Mucosa of descending colon (tissue), 3 donors: ENCODE measurements around the gene GPR149. TPM values are rescaled to one million over a fixed set of nuclear protein-coding genes. Genes with fewer than 3 reads are reported as not detected.

Experiments used
- ATAC-seq: fragments of 200-7000 bp; cut with Tn5 transposase; one replicate; pipeline ENCODE4 v1.9.1; 2020; ENCODE audit warnings: mild to moderate bottlenecking, moderate library complexity
- DNase-seq, 3 donors: peaks; one replicate each; pipeline ENCODE4 v3.0.0-alpha.2; 2020
- H3K36me3 ChIP-seq: fragments of 200-600 bp; one replicate; pipeline ENCODE4 v1.8.0; 2021; ENCODE audit warnings: low read depth, mild to moderate bottlenecking
- H3K4me1 ChIP-seq: fragments of 200-600 bp; one replicate; pipeline ENCODE4 v1.8.0; 2021; ENCODE audit warnings: low read depth, mild to moderate bottlenecking
- H3K4me3 ChIP-seq: fragments of 200-600 bp; one replicate; pipeline ENCODE4 v1.8.0; 2021; ENCODE audit warnings: mild to moderate bottlenecking
- H3K9me3 ChIP-seq: fragments of 200-600 bp; one replicate; pipeline ENCODE4 v1.8.0; 2021; ENCODE audit warnings: mild to moderate bottlenecking
- intact Hi-C, 2 donors: fragments of 100-400 bp; cut with DNase I in 1 of 2; cut with micrococcal nuclease in 1 of 2; formaldehyde crosslinking; loops; one replicate each; pipeline versions ENCODE4 v1.11.0 to v1.11.1; 2022; cut with DNase I, micrococcal nuclease
- total RNA-seq, 3 donors: library from RNA; stranded (reverse); fragmentation: NEBNext Ultra II Directional in 2 of 3; extraction: Animal tissue kit (Norgen Biotek cat#: 25700) in 2 of 3; gene quantifications; one replicate each; pipeline versions ENCODE4 v1.2.1 to v1.2.4, GENCODE V29; 2021 to 2023
- TF ChIP-seq, protein P1 (sequence below): fragments of 200-600 bp; IDR thresholded peaks from one replicate; pipeline ENCODE4 v1.8.0; 2022; ENCODE audit warnings: antibody characterized with exemption, mild to moderate bottlenecking
- donor health status: DM: no; HTN: no; CAD: no; lungs with moderate emphysema.
- donor health status: DM: no; HTN: no; CAD: no.
- donor health status: DM: no; HTN: yes; CAD: no.

Gene GPR149
- total RNA-seq, 3 donors from 2014 or later: not detected

DNA sequence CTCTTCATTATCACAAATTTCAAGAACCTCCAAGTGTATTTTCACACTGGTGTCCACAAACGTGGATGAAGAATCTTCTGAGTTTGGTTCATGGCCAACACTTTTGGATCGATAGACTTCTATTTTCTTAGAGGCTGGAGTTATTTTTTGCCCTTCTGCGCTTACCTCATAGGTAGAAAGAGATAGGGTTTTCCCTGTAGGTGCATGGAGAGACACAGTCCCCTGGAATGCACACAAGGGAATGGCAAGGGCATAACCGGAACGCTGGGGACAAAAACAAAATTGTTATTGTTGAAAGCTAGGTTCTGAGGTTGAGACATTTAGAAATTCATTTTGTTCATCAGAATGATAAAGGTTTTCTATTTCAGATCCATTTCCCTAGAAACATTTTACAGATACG is 92.0 kb downstream of the GPR149 start:
- no peak for DNase-seq
- Histone ChIP-seq H3K9me3 (no peaks in the 10 kb centered on the region), H3K4me1 (no peaks in the 10 kb centered on the region), H3K4me3 (no peak overlapping the region), H3K36me3 (no peaks in the 10 kb centered on the region)
- intact Hi-C loops: no loop called here
- TF ChIP-seq, protein P1, sequence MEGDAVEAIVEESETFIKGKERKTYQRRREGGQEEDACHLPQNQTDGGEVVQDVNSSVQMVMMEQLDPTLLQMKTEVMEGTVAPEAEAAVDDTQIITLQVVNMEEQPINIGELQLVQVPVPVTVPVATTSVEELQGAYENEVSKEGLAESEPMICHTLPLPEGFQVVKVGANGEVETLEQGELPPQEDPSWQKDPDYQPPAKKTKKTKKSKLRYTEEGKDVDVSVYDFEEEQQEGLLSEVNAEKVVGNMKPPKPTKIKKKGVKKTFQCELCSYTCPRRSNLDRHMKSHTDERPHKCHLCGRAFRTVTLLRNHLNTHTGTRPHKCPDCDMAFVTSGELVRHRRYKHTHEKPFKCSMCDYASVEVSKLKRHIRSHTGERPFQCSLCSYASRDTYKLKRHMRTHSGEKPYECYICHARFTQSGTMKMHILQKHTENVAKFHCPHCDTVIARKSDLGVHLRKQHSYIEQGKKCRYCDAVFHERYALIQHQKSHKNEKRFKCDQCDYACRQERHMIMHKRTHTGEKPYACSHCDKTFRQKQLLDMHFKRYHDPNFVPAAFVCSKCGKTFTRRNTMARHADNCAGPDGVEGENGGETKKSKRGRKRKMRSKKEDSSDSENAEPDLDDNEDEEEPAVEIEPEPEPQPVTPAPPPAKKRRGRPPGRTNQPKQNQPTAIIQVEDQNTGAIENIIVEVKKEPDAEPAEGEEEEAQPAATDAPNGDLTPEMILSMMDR: no peak
- no peak for ATAC-seq

- TF ChIP-seq, protein P1: no peak
- H3K9me3 ChIP-seq: no peaks in the 10 kb centered on the region
- H3K4me3 ChIP-seq: no peak overlapping the region
- ATAC-seq (no peak), DNase-seq (peak in 1 of 3 donors; percentile 6)
- intact Hi-C loops: no loop called here
- H3K4me1 ChIP-seq: no peaks in the 10 kb centered on the region
- no peaks in the 10 kb centered on the region for H3K36me3 ChIP-seq
Observed at GRCh38 chr3:154334973-154335420, 95.0 kb downstream of the GPR149 start.

- Histone ChIP-seq H3K4me3 (no peak overlapping the region), H3K4me1 (peaks cover 6% of the 10 kb centered on the region), H3K36me3 (no peaks in the 10 kb centered on the region), H3K9me3 (no peaks in the 10 kb centered on the region)
- TF ChIP-seq, protein P1: no peak
- intact Hi-C loops: no loop called here
- DNase-seq (no peak), ATAC-seq (no peak)
Observed at GRCh38 chr3:154327871-154328270, 102.1 kb downstream of the GPR149 start.

GRCh38 chr3:154324919-154325318 is 105.1 kb downstream of the GPR149 start:
- intact Hi-C loops: no loop called here
- no peaks in the 10 kb centered on the region for H3K9me3 ChIP-seq
- no peak overlapping the region for H3K4me3 ChIP-seq
- ATAC-seq (no peak), DNase-seq (no peak)
- TF ChIP-seq, protein P1: no peak
- no peaks in the 10 kb centered on the region for H3K36me3 ChIP-seq
- H3K4me1 ChIP-seq: peaks cover 14% of the 10 kb centered on the region

DNA sequence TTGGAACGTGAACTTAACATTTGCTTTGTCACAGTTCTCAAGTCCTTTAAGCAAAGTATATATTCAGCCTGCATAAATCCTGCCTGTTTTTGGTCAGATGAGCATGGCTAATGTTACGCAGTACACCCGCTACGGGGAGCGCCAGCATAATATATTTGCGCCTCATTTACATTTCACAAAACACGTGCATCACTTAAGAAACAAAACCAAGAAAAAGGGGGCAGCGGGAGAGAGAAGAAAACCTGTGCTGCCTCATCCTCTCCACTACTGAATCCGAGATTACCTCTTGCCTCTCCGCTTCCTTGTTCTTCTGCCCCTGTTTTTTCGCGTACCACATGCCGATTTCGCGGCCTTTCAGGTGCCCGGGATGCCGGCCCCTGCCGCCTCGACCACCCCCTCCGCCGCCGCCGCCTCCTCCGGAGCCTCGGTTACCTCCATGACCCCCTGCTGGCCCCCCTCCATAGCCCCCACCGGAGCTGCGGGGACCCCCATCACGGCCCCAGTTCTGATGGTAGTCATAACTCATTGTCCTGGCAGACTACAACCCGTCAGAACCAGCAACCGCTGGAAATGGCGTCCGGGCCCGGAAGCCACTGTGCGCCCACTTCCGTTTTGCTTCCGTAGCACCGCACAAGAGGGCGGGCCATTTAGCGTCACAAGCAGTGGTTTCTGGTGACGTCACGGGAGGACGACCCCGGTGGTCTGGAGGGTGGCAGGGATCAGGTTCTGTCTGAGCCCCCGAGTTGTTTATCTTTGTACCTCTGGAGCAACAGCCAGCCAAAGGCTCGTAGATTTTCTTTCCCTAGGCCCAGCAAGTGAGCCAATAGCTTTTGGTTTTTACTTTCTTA is 105.9 kb downstream of the GPR149 start, which contains the start of gene DHX36:
DHX36 (minus strand) TSS at position 597 of the 848 bp plus-strand sequence; CDS start at position 526, 71 bp downstream.
- H3K4me1 ChIP-seq: peaks cover 14% of the 10 kb centered on the region
- peak within 1 kb of the TSS; percentile 33 for H3K4me3 ChIP-seq
- peak; percentile 90 to 93 (median 92) for DNase-seq
- intact Hi-C loops: no loop called here
- H3K36me3 ChIP-seq: no peaks in the 10 kb centered on the region
- TF ChIP-seq, protein P1: no peak
- peak; percentile 98 for ATAC-seq
- no peaks in the 10 kb centered on the region for H3K9me3 ChIP-seq
